Keratinocyte (primary cell): ENCODE measurements around the gene DEFB131A.
"Not testable (repeated sequence)": the region's sequence is repeated elsewhere in the genome, so short reads cannot be mapped to it uniquely, and the experiment has no call there.

ENCODE experiments used
- CTCF ChIP-seq, 3 experiments: IDR thresholded peaks in 1 of 3; conservative IDR thresholded peaks in 1 of 3; optimal IDR thresholded peaks in 1 of 3; 2 replicates in 2 of 3; 3 replicates in 1 of 3; pipeline versions ENCODE3 to v1.5.1; 2011; ENCODE audit warnings: low read length in 3 of 3, mild to moderate bottlenecking in 3 of 3, moderate library complexity in 2 of 3, control low read depth in 1 of 3, inconsistent platforms in 1 of 3; ENCODE audit not compliant: insufficient read depth in 2 of 3; ENCODE audit errors: extremely low read depth in 1 of 3
- EZH2 ChIP-seq: IDR thresholded peaks from one replicate; pipeline ENCODE4 v1.6.1; 2012; ENCODE audit warnings: inconsistent platforms, mild to moderate bottlenecking, low read length, moderate library complexity

GRCh38 chr4:9455046-9455445 is 10.8 kb downstream of the DEFB131A start:
- TF ChIP-seq EZH2; CTCF (optimal IDR thresholded peaks at IDR 0.05 in 1 of 3, IDR thresholded peaks at IDR 0.05 in 1 of 3, conservative IDR thresholded peaks at IDR 0.05 in 1 of 3; ENCODE audit: extremely low read depth in 1 of 3, insufficient read depth in 2 of 3, low read length in 3 of 3): not testable (repeated sequence)
